D721Med (cell line): ENCODE results near the gene KIF21B.

Source experiments
- DNase-seq: peaks from one replicate; pipeline ENCODE4 v3.0.0; 2011; ENCODE audit warnings: low spot score; ENCODE audit not compliant: insufficient read length
- FAIRE-seq: peaks from 2 replicates; lab custom pipeline; 2011; peaks lifted over from hg19 to GRCh38; lab: Jason Lieb, UNC
- CTCF ChIP-seq: IDR thresholded peaks from 2 replicates; pipeline ENCODE4 v1.5.1; 2012; ENCODE audit warnings: mild to moderate bottlenecking, control low read depth; ENCODE audit not compliant: insufficient read depth; ENCODE audit errors: missing control alignments

KIF21B gene

GRCh38 chr1:200922406-200922805 is 101.1 kb downstream of the KIF21B start:
- FAIRE-seq (no peak), DNase-seq (no peak)
- TF ChIP-seq CTCF: no peak

GRCh38 chr1:200921571-200922110 is 101.9 kb downstream of the KIF21B start:
- no peak for FAIRE-seq
- TF ChIP-seq CTCF: no peak
- DNase-seq: no peak
